B cell (primary cell): Measurements from ENCODE around the gene SFMBT2. TPM values are rescaled to one million over a fixed set of nuclear protein-coding genes. Genes with fewer than 3 reads are reported as not detected.
A peak's percentile ranks its signal among the peaks of the same experiment; 100 is the strongest.

Experiments
- ATAC-seq: fragments of 200-7000 bp; cut with Tn5 transposase; one replicate; pipeline ENCODE4 v1.10.0; 2021; ENCODE audit warnings: low read depth, mild to moderate bottlenecking, moderate number of reproducible peaks, moderate library complexity
- CTCF ChIA-PET: fragments of 350-600 bp; sonication (Branson Sonifier 250); formaldehyde crosslinking; loops from one replicate; lab custom pipeline; 2021; ENCODE audit warnings: antibody characterized with exemption, inconsistent platforms; lab: Charles Lee
- POLR2A ChIA-PET: fragments of 350-600 bp; sonication (Branson Sonifier 250); formaldehyde crosslinking; loops from one replicate; lab custom pipeline; 2021; ENCODE audit warnings: antibody characterized with exemption; lab: Charles Lee
- DNase-seq: peaks from one replicate; pipeline ENCODE4 v3.0.0; 2013
- H2AFZ ChIP-seq: 2 replicates; pipeline ENCODE4 v1.6.1; 2012; ENCODE audit warnings: mild to moderate bottlenecking, low read depth, low read length; ENCODE audit not compliant: insufficient read depth, poor library complexity, severe bottlenecking
- H3K27ac ChIP-seq, 2 donors: 1 replicate in 1 of 2; 2 replicates in 1 of 2; pipeline ENCODE4 v1.5.1; 2012 to 2013; ENCODE audit warnings: low read length in 2 of 2, mild to moderate bottlenecking in 2 of 2, moderate library complexity in 1 of 2
- H3K27me3 ChIP-seq, 4 experiments: fragments of 200-600 bp in 1 of 4; sonication (generic) in 1 of 4; replicated peaks in 1 of 4; 1 replicate in 2 of 4; 2 replicates in 2 of 4; pipeline versions ENCODE4 v1.6.1 to v1.7.0; 2013 to 2016; ENCODE audit warnings: low read length in 3 of 4, mild to moderate bottlenecking in 2 of 4, mixed read lengths in 1 of 4, moderate library complexity in 1 of 4; ENCODE audit not compliant: insufficient read depth in 4 of 4, control insufficient read depth in 3 of 4; ENCODE audit errors: control extremely low read depth in 1 of 4
- H3K36me3 ChIP-seq, 2 experiments: replicated peaks in 1 of 2; 1 replicate in 1 of 2; 2 replicates in 1 of 2; pipeline versions ENCODE4 v1.6.1 to v1.7.1; 2013; ENCODE audit warnings: low read length in 1 of 2; ENCODE audit not compliant: insufficient read depth in 2 of 2, control insufficient read depth in 1 of 2; ENCODE audit errors: control extremely low read depth in 1 of 2, extremely low read depth in 1 of 2
- H3K4me1 ChIP-seq, 2 donors: fragments of 200-600 bp in 1 of 2; sonication (generic) in 1 of 2; 1 replicate in 1 of 2; 2 replicates in 1 of 2; pipeline versions ENCODE4 v1.5.1 to v1.6.1; 2013 to 2017; ENCODE audit warnings: low read length in 2 of 2; ENCODE audit not compliant: control insufficient read depth in 2 of 2, insufficient read depth in 2 of 2
- H3K4me2 ChIP-seq: replicated peaks from 2 replicates; pipeline ENCODE3; 2012; ENCODE audit warnings: mild to moderate bottlenecking, low read depth, low read length; ENCODE audit not compliant: poor library complexity, severe bottlenecking
- H3K4me3 ChIP-seq, 5 experiments: fragments of 200-600 bp in 1 of 5; sonication (generic) in 1 of 5; 1 replicate in 3 of 5; 2 replicates in 2 of 5; pipeline versions ENCODE4 v1.5.1 to v1.7.0; 2011 to 2016; ENCODE audit warnings: low read length in 4 of 5, mild to moderate bottlenecking in 4 of 5, low read depth in 2 of 5, control low read depth in 1 of 5, moderate library complexity in 1 of 5; ENCODE audit not compliant: insufficient read depth in 1 of 5; ENCODE audit errors: control extremely low read depth in 1 of 5, extremely low read depth in 1 of 5
- H3K79me2 ChIP-seq: fragments of 200-600 bp; sonication (generic); one replicate; pipeline ENCODE4 v1.6.0; 2016; ENCODE audit warnings: low read length; ENCODE audit not compliant: control insufficient read depth, insufficient read depth
- H3K9ac ChIP-seq: fragments of 200-600 bp; sonication (generic); 2 replicates; pipeline ENCODE4 v1.6.1; 2017; ENCODE audit warnings: mild to moderate bottlenecking, low read length, moderate library complexity
- H3K9me3 ChIP-seq, 3 donors: one replicate each; pipeline versions ENCODE4 v1.6.1 to v1.7.1; 2013; ENCODE audit warnings: low read length in 2 of 3; ENCODE audit not compliant: control insufficient read depth in 2 of 3, insufficient read depth in 1 of 3; ENCODE audit errors: control extremely low read depth in 1 of 3
- H4K20me1 ChIP-seq: 2 replicates; pipeline ENCODE4 v1.6.0; 2012; ENCODE audit warnings: mild to moderate bottlenecking, low read length; ENCODE audit not compliant: insufficient read depth, control insufficient read depth, poor library complexity, severe bottlenecking
- H3K27ac Mint-ChIP-seq: one replicate; pipeline ENCODE4 v1.8.0; 2021; ENCODE audit warnings: mixed read lengths
- H3K27me3 Mint-ChIP-seq: one replicate; pipeline ENCODE4 v1.8.0; 2021; ENCODE audit warnings: mixed read lengths
- H3K4me1 Mint-ChIP-seq: one replicate; pipeline ENCODE4 v1.8.0; 2021; ENCODE audit warnings: mixed read lengths
- H3K4me3 Mint-ChIP-seq: one replicate; pipeline ENCODE4 v1.8.0; 2021; ENCODE audit warnings: mixed read lengths
- H3K9me3 Mint-ChIP-seq: one replicate; pipeline ENCODE4 v1.8.0; 2022; ENCODE audit warnings: mixed read lengths; ENCODE audit not compliant: insufficient read depth
- CTCF ChIP-seq: fragments of 200-600 bp; IDR thresholded peaks from one replicate; pipeline ENCODE4 v1.8.0; 2022; ENCODE audit warnings: antibody characterized with exemption, mild to moderate bottlenecking
- EZH2 ChIP-seq: IDR thresholded peaks from 2 replicates; pipeline ENCODE4 v1.6.1; 2012; ENCODE audit warnings: borderline replicate concordance, low read depth, mild to moderate bottlenecking, moderate library complexity, low read length; ENCODE audit not compliant: insufficient read depth, poor library complexity, severe bottlenecking
- WGBS: methylation state at CpG from one replicate; pipeline ENCODE4 v1.1.5; 2013; ENCODE audit warnings: missing lambda C conversion rate; ENCODE audit not compliant: insufficient coverage; 5-methylcytosine and 5-hydroxymethylcytosine counted together
- intact Hi-C: fragments of 100-400 bp; cut with micrococcal nuclease; formaldehyde crosslinking; loops from one replicate; pipeline ENCODE4 v1.10.0; 2022
- polyA plus RNA-seq: library from polyadenylated mRNA; depleted of rRNA; stranded (reverse); fragments of >200 nt; gene quantifications from 2 replicates; pipeline ENCODE4 v1.2.3, GENCODE V29; 2012
- total RNA-seq, 2 donors: library from RNA; stranded (reverse); fragments of 120-200 nt in 1 of 2; gene quantifications; 1 replicate in 1 of 2; 2 replicates in 1 of 2; pipeline versions ENCODE4 v1.2.3 to v1.2.4, GENCODE V29; 2013 to 2022

SFMBT2 gene
- total and polyA plus RNA-seq, 2 donors (not counting 1 experiment from before 2014, with no cell fraction given), result 2.3 to 24.0 TPM

- peak overlapping the region; percentile 68 for H3K4me3 Mint-ChIP-seq
- Histone ChIP-seq H3K27me3 (no peaks in the 10 kb centered on the region), H2AFZ (peak overlapping the region; percentile 44), H4K20me1 (no peaks in the 10 kb centered on the region), H3K4me2 (peak overlapping the region; percentile 63), H3K79me2 (no peaks in the 10 kb centered on the region), H3K9ac (peak overlapping the region; percentile 42), H3K4me1 (peaks cover 22 to 28% of the 10 kb centered on the region in 2 donors), H3K36me3 (no peaks in the 10 kb centered on the region), H3K4me3 (peak overlapping the region in 1 of 5 experiments; percentile 31), H3K27ac (peak overlapping the region; percentile 21 to 64), H3K9me3 (peaks cover 2 to 23% (median 3%) of the 10 kb centered on the region in 3 donors)
- CTCF ChIA-PET, result interaction anchor here (1.0 to 1.7 kb wide), 3 partner anchors 10 to 324 kb away, joined by 3 to 5 read pairs (median 3); no protein-coding TSS in a partner anchor
- peaks cover 26% of the 10 kb centered on the region for H3K4me1 Mint-ChIP-seq
- POLR2A ChIA-PET, result interaction anchor here (0.6 kb wide), 1 partner anchor 35 kb away, joined by 3 read pairs; the partner anchor contains the start of gene SFMBT2
- intact Hi-C loops, result loop anchor here (5.0 to 10.0 kb wide), 2 partner anchors 33 to 79 kb away; partner anchors contain the start of gene SFMBT2
- DNase-seq (peak; percentile 61), ATAC-seq (peak; percentile 74)
- H3K27ac Mint-ChIP-seq, result peak overlapping the region; percentile 57
- no peaks in the 10 kb centered on the region for H3K27me3 Mint-ChIP-seq
- TF ChIP-seq CTCF (no peak), EZH2 (no peak)
- H3K9me3 Mint-ChIP-seq, result peaks cover 12% of the 10 kb centered on the region
- 5% methylated on average over 3 of the region's 7 CpGs for WGBS
These were observed 34.8 kb upstream of the SFMBT2 start for GRCh38 chr10:7445474-7446185.
